Ramos (cell line): Measurements from ENCODE around the gene SLC22A31.

ENCODE experiments used
- in situ Hi-C: fragments of 300-500 bp; cut with MboI; formaldehyde crosslinking; loops from one replicate; pipeline ENCODE4 v1.14.3; 2022; ENCODE audit warnings: low sequenced_read_pairs; ENCODE audit not compliant: unreplicated experiment

The SLC22A31 gene

DNA sequence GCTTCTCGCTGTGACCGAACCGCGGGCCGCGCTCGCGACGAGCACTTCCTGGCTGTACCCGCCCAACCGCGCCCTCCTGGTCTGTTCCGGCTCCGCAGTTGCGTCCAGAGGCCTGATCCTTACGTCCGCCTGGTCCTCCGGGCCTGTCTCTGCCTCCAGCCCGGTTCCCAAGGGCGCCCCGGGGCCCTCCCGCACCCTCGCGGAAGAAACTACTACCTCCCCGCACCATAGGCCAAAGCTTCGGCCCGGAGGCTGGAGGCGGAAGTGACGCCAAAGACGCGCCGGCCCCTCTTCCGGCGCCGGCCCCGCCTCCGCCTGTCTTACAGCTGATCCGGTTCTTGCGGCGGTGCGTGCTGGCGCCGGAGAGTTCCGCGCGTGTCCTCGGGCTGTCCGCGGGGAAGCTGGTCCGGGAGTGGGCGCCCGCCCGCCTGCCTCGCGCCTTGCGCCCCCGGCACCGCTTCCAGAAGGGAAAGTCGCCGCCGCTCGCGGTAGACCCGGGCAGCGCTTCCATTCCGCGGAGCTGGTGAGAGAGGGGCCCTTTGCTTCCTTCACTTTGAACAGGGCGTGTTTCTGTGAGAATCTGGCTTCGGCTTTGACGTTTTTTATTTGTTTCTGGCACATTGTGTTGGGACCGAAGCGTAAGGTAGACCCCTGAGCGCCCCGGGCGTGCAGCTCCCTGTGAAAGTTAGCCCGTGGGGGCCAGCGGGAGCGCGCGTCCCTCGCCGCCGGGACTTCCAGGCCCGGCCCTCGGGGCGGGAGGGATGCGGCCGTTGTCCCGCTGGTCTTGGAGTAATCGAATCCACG is 17.3 kb upstream of the SLC22A31 start, which contains the start of gene ZNF778:
Gene ZNF778 (plus strand): TSS at position 316 of the 804 bp plus-strand sequence. CDS start 3,425 bp downstream, outside the sequence.
- in situ Hi-C loops: loop anchor here (5.0 to 10.0 kb wide), 2 partner anchors 405 to 483 kb away; partner anchors contain the start of gene APRT

DNA sequence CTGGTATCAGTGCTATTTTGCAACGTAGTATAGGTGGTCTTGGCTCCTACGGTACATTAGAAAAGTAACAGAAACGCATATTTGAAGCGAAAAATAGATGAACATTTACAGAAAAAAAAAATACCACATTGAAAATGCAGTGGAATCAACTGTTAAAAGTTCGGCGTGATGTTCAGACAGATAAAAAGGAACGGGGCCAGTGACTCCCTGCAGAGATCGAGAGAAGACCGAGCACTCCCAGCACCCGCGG is 16.7 kb upstream of the SLC22A31 start:
- in situ Hi-C loops: loop anchor here (5.0 to 10.0 kb wide), 2 partner anchors 405 to 482 kb away; partner anchors contain the start of gene APRT

- in situ Hi-C loops: loop anchor here (5.0 to 10.0 kb wide), 2 partner anchors 404 to 482 kb away; partner anchors contain the start of gene APRT
Observed at GRCh38 chr16:89216315-89217137, 16.2 kb upstream of the SLC22A31 start.

- in situ Hi-C loops: loop anchor here (10.0 kb wide), 1 partner anchor 476 kb away; no protein-coding TSS in a partner anchor
Observed at GRCh38 chr16:89210904-89211515, 10.7 kb upstream of the SLC22A31 start.

- in situ Hi-C loops: loop anchor here (10.0 kb wide), 1 partner anchor 476 kb away; no protein-coding TSS in a partner anchor
Observed at GRCh38 chr16:89210165-89210903, 10.0 kb upstream of the SLC22A31 start.

DNA sequence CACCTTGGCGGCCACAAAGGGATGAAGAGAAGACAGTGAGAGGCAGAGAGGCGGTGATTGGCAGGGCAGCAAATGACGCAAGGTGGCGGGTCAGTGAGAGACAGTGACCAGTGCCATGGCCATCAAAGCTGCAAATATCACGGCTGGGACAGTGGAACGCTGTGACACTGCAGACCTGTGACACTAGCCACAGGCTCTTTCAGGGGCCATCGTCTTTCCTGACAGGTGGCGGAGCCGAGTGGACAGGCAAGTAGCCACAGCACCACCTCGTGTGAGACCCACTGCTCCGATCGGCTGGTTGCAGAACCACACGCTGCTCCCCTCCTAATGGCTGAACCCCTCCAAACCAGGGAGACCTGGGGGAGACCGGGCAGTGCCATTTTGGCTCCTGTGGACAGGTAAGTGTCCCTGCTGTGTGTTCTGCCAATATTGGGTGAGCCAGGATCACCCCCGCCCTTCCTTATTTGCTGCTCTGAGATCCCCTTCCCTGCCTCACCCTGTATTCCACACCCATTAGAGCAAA is 9.2 kb upstream of the SLC22A31 start:
- in situ Hi-C loops: loop anchor here (10.0 kb wide), 1 partner anchor 475 kb away; no protein-coding TSS in a partner anchor

DNA sequence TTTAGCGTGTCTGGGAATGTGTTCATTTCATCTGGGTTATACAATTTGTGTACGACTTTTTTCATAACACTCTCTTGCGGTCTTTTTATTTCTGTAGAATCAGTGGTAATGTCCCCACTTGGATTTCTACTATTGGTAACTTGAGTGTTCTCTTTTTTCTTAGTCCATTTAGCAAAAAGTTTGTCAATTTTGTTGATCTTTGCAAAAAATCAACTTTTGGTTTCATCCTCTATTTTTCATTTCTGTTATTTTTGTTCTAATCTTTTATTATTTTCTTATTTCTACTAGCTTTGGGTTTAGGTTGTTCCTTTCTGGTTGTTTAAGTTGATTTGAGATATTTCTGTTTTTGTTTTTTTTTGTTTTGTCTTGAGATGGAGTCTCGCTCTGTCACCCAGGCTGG is 7.7 kb upstream of the SLC22A31 start:
- in situ Hi-C loops: no loop called here

DNA sequence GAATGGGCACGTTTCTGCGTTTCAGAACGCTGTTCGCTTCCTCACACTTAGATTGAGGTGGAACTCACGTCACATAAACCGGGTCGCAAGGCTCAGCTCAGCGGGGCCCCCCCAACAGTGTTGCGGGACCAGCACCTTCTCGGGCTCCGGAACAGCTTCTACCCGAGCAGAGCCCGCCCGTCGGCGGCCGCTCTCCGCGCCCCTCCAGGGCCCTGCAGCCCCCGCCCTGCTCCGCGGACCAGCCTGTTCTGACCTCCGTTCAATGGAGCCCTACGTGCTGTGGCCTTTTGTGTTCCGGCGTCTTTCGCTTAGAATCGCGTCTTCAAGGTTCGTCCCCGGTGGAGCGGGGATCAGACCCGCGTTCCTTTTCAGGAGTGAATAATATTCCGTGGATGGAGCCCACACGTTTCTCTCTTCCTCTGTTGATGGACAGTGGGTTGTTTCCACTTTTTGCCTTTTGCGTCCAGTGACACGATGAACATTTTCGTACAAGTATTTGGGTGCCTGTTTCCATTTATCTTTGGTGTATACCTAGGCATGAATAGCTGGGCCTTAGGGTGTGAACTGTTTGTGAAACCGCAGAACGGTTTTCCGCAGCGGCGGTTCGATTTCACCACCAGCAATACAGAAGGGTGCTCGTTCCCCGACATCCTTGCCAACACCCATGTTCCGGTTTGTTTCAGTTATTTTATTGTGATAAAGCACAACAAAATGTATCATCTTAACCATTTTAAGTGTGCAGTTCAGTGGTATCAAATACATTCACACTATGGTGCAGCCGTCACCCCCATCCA is 2.3 kb upstream of the SLC22A31 start:
- in situ Hi-C loops: no loop called here

DNA sequence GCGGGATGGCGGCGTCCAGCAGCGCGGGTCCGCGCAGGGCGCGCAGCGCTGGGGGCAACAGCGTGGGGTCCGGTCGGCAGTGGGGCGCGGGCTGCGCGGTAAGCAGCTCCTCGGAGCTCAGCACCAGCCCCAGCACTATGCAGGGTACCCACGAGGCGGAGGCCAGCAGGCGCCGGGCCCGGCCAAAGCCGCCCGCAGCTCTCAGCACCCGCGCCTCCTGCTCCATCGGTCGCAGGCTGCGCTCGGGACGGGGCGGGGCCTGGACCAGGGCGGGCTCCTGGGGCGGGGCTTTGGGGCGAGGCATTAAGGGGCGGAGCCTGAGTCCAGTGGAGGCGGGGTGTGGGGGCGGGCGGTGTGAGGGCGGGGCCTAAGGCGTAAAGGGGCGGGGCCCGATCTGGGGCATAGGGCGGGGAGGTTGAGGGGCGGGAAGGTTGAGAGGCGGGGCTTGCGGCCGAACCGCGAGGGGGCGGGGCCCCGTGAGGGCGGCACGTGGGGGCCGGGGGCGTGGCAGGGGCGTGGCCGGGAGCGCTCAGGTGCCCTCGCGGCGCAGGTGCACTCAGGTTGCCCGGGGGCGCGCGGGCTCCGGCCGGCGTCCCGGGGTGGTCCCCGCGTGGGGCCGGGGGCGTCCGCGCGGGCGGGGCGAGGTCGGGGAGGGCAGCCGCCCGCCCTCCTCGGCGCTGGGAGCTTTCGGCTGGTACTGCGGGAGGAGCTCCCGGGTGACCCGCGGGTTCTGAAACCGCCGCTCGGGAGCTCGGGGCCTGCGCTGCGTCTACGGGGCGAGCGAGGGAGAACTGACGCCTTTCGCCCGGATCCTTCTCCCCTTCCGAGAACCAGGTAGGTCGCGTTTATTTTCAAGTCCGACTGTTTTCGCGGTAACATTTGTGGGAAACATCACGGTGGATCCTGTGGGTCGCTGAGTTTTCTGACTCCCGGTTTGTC is 1.4 kb upstream of the SLC22A31 start:
- in situ Hi-C loops: no loop called here

- in situ Hi-C loops: no loop called here
Observed at GRCh38 chr16:89200850-89201411, 594 bp upstream of the SLC22A31 start.

DNA sequence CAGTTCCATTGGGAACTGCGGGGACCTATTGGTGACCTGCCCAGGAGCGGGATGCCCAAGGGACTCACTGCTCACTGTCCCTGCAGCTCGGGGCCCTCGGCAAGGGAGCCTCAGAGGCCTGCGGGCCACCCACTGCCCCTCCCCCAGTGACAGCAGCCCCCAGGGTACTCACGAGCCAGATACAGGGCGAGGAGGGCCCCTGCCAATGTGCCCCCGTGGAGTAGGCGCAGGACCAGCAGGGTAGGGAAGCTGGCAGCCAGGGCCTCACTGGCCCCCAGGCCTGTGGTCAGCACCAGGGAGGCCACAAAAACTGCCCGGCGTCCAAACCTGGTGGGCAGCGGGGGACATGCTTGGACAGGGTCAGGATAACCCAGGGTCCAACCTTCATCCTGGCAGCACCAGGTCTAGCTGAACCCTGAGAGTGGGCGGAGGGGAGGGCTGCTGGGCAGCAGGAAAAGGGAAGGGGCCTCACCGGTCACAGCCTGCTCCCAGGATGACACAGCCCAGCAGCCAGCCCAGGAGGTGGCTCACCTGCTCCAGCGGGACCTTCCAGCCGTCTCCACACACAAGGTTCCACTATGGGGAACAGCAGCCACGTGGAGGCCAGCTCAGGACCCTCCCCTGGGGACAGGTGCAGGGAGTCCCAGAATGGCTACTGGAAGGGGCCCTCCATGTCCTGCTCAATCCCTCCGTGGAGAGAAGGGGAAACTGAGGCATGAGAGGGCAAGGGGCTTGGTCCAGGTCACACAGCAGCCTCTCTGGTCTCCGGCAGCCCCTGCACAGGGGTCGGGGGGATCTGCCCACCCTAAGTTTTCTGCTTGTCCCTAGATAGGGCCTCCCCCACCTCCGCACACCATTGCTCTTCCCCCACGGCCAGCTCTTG is 855 bp downstream of the SLC22A31 start:
- in situ Hi-C loops: no loop called here

- in situ Hi-C loops: no loop called here
Observed at GRCh38 chr16:89198417-89199240, 1.7 kb downstream of the SLC22A31 start.

DNA sequence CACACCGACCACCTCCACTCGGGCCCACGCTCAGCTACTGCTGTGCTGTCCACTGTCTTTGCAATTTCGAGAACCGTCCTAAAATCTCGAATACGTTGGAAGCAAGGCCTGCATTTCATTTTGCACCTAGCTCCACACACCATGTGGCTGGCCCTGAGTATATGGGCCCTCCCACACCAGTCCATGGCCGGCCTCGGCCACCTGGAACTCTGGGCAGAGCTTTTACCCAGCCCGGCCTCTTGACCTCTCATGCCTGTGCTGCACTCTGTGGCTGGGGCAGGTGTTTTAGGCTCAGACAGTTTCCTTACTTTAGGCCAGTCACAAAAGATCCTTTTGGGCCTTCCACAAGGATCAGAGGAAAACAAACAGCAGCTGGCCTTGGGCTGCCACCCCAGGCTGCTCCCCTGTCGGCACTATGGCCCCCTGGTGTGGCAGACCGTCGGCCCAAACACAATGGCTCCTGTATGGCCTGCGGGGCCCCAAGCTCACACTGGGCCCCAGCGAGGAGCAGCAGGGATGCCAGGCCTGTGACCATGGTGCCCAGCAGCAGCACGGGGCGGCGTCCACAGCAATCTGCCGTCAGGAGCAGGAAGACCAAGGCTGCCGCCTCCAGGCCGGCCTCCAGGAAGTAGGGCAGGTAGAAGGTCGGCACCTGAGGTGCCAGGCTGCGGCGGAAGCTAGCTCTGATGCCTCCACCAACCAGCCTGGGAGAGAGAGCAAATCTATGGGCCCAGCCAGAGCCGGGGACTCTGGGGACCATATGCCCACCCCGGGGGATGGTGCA is 2.5 kb downstream of the SLC22A31 start:
- in situ Hi-C loops: no loop called here

DNA sequence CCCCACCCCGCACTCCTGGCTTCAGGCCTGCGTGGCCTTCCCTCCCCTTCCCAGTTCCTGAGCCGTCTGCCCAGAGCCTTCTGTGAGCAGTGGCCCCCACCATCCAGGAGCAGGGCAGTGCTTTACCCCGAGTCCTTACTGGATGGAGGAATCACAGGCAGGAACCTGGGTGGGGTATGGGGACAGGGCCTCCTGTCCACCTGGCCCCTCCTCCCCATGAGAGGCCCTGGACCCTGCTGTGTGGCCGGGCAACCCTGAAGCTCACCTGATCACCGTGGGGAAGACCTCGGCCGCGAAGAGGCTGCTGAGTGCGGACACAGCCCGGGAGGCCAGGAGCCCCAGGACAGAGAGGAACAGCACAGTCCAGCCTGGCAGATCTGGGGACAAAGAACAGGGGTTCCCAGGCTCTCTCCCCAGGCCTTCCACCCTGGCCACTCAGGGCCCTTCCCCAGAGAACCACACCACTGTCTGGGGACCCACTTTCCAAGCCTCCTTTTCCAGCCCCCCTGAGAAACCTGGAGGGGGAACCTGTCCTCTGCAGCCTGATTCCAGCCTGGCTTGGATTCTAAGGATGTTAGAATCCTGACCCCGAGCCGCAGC is 3.2 kb downstream of the SLC22A31 start:
- in situ Hi-C loops: no loop called here
